Endothelial cell of umbilical vein (primary cell): ENCODE data around the gene CYFIP1. TPM values are rescaled to one million over a fixed set of nuclear protein-coding genes. Genes with fewer than 3 reads are reported as not detected.

Experiments
- BruUV-seq: library from RNA; stranded (reverse); fragments of 400-500 nt; replicated peaks from 2 replicates; lab custom pipeline; 2021; lab: Mats Ljungman, UMichigan
- CTCF ChIA-PET: fragments of 300-600, 350-600 bp; sonication (Branson Sonifier 250); formaldehyde crosslinking; loops from one replicate; lab custom pipeline; 2021; ENCODE audit warnings: antibody characterized with exemption, inconsistent platforms; lab: Charles Lee
- POLR2A ChIA-PET: fragments of 300-600, 350-600 bp; sonication (Branson Sonifier 250); formaldehyde crosslinking; loops from one replicate; lab custom pipeline; 2021; ENCODE audit warnings: antibody characterized with exemption, inconsistent platforms; lab: Charles Lee
- DNase-seq: peaks from one replicate; pipeline ENCODE4 v3.0.0-alpha.2; 2011; ENCODE audit warnings: low read depth, low spot score
- FAIRE-seq: peaks from 2 replicates; lab custom pipeline; 2011; peaks lifted over from hg19 to GRCh38; lab: Jason Lieb, UNC
- H2AFZ ChIP-seq: 2 replicates; pipeline ENCODE4 v1.6.0; 2012; ENCODE audit warnings: low read depth, low read length, control low read depth, inconsistent platforms
- H3K27ac ChIP-seq: 2 replicates; pipeline ENCODE4 v1.5.1; 2011; ENCODE audit warnings: low read depth, mild to moderate bottlenecking, control low read depth, low read length, moderate library complexity; ENCODE audit not compliant: insufficient read depth
- H3K27me3 ChIP-seq, 2 experiments: 2 replicates each; pipeline versions ENCODE4 v1.6.0 to v1.6.1; 2011; ENCODE audit warnings: low read length in 2 of 2, mixed read lengths in 1 of 2; ENCODE audit not compliant: control insufficient read depth in 2 of 2, insufficient read depth in 2 of 2
- H3K36me3 ChIP-seq, 2 experiments: 2 replicates in 1 of 2; 3 replicates in 1 of 2; pipeline ENCODE4 v1.5.1; 2011; ENCODE audit warnings: low read length in 2 of 2, mild to moderate bottlenecking in 1 of 2, moderate library complexity in 1 of 2; ENCODE audit not compliant: control insufficient read depth in 2 of 2, insufficient read depth in 2 of 2; ENCODE audit errors: extremely low read depth in 1 of 2
- H3K4me1 ChIP-seq: 3 replicates; pipeline ENCODE4 v1.5.1; 2011; ENCODE audit warnings: mild to moderate bottlenecking, low read length; ENCODE audit not compliant: control insufficient read depth, insufficient read depth; ENCODE audit errors: extremely low read depth
- H3K4me2 ChIP-seq: 2 replicates; pipeline ENCODE4 v1.6.1; 2011; ENCODE audit warnings: low read length, control low read depth, mixed read lengths; ENCODE audit not compliant: insufficient read depth
- H3K4me3 ChIP-seq, 3 experiments: fragments of 200-600 bp in 1 of 3; sonication (generic), shearing (Covaris generic) in 1 of 3; replicated peaks in 1 of 3; 2 replicates each; pipeline ENCODE4 v1.5.1; 2011 to 2016; ENCODE audit warnings: control low read depth in 3 of 3, low read length in 3 of 3, mild to moderate bottlenecking in 2 of 3, inconsistent platforms in 1 of 3, low read depth in 1 of 3, moderate library complexity in 1 of 3; ENCODE audit not compliant: insufficient read depth in 1 of 3
- H3K79me2 ChIP-seq: 2 replicates; pipeline ENCODE4 v1.6.0; 2012; ENCODE audit warnings: low read length, inconsistent platforms; ENCODE audit not compliant: control insufficient read depth, insufficient read depth
- H3K9ac ChIP-seq: replicated peaks from 2 replicates; pipeline ENCODE3; 2011; ENCODE audit warnings: low read length, control low read depth; ENCODE audit not compliant: insufficient read depth; ENCODE audit errors: extremely low read depth
- H3K9me1 ChIP-seq: replicated peaks from 3 replicates; pipeline ENCODE4 v1.6.0; 2011; ENCODE audit warnings: mild to moderate bottlenecking, low read length; ENCODE audit not compliant: control insufficient read depth, insufficient read depth; ENCODE audit errors: extremely low read depth
- H3K9me3 ChIP-seq: replicated peaks from 2 replicates; pipeline ENCODE4 v1.5.1; 2012; ENCODE audit warnings: low read length, inconsistent platforms; ENCODE audit not compliant: control insufficient read depth, insufficient read depth
- H4K20me1 ChIP-seq: replicated peaks from 2 replicates; pipeline ENCODE3; 2011; ENCODE audit warnings: mild to moderate bottlenecking, low read length; ENCODE audit not compliant: control insufficient read depth, insufficient read depth; ENCODE audit errors: extremely low read depth
- CTCF ChIP-seq, 2 donors: IDR thresholded peaks; 1 replicate in 1 of 2; 2 replicates in 1 of 2; pipeline ENCODE4 v1.5.1; 2011; ENCODE audit warnings: low read length in 2 of 2, mild to moderate bottlenecking in 2 of 2, moderate library complexity in 2 of 2, control low read depth in 1 of 2, inconsistent platforms in 1 of 2, low read depth in 1 of 2; ENCODE audit not compliant: insufficient read depth in 1 of 2; ENCODE audit errors: extremely low read depth in 1 of 2
- EZH2 ChIP-seq: IDR thresholded peaks from 2 replicates; pipeline ENCODE4 v1.6.1; 2012; ENCODE audit warnings: borderline replicate concordance, low read depth, mild to moderate bottlenecking, moderate library complexity, low read length, inconsistent platforms; ENCODE audit not compliant: severe bottlenecking
- JUN ChIP-seq: IDR thresholded peaks from 2 replicates; pipeline ENCODE4 v1.6.1; 2011; ENCODE audit warnings: borderline replicate concordance, low read depth; ENCODE audit not compliant: insufficient read length, insufficient read depth
- POLR2A ChIP-seq: IDR thresholded peaks from 2 replicates; pipeline ENCODE4 v1.6.1; 2012; ENCODE audit warnings: low read depth, mild to moderate bottlenecking, control low read depth, low read length
- dilution Hi-C: fragments of 300-500 bp; cut with MboI; formaldehyde crosslinking; loops from one replicate; pipeline ENCODE4 v1.15.0; 2019; ENCODE audit warnings: low sequenced_read_pairs; ENCODE audit not compliant: extremely low pct_ligation_motif_present
- intact Hi-C: fragments of 100-400 bp; cut with micrococcal nuclease; formaldehyde crosslinking; loops from one replicate; pipeline ENCODE4 v1.10.0; 2022
- polyA plus RNA-seq, 4 experiments: library from polyadenylated mRNA; depleted of rRNA in 3 of 4; stranded (reverse) in 3 of 4; unstranded in 1 of 4; fragments of >200 nt; gene quantifications; 2 replicates each; pipeline versions ENCODE4 v1.2.1 to v1.2.3, GENCODE V29; 2011 to 2012; ENCODE audit warnings: missing spikeins in 1 of 4
- total RNA-seq: library from RNA; stranded (reverse); gene quantifications from 2 replicates; pipeline ENCODE4 v1.2.3, GENCODE V29; 2021

Gene CYFIP1
- total and polyA plus RNA-seq, 2 donors (not counting 3 experiments of a cell fraction or from before 2014, with no cell fraction given): 81.4 to 158 TPM

- dilution Hi-C loops: no loop called here
- H3K9me3 ChIP-seq: no peaks in the 10 kb centered on the region
These were observed 37.8 kb downstream of the CYFIP1 start for GRCh38 chr15:22942306-22942855.

More at GRCh38 chr15:22942306-22942855, 37.8 kb downstream of the CYFIP1 start:
- no peaks in the 10 kb centered on the region for H4K20me1 ChIP-seq
- no peaks in the 10 kb centered on the region for H3K9me1 ChIP-seq
- ChIA-PET POLR2A (no interaction called here), CTCF (interaction anchor here (0.8 kb wide), 1 partner anchor 10 kb away, joined by 3 read pairs; no protein-coding TSS in a partner anchor)
- no peak overlapping the region for H3K27ac ChIP-seq
- FAIRE-seq (no peak), DNase-seq (no peak)
- no peak overlapping the region for H3K4me3 ChIP-seq
- H3K27me3 ChIP-seq: no peaks in the 10 kb centered on the region
- H3K9ac ChIP-seq: no peak overlapping the region
- intact Hi-C loops: no loop called here
- TF ChIP-seq EZH2 (no peak), POLR2A (no peak), JUN (no peak), CTCF (IDR thresholded peaks at IDR 0.05; ENCODE audit: extremely low read depth in 1 of 2, insufficient read depth in 1 of 2, low read depth in 1 of 2, low read length in 2 of 2) (no peak)
- no peaks in the 10 kb centered on the region for H3K4me1 ChIP-seq
- H3K36me3 ChIP-seq: peaks cover 17 to 27% of the 10 kb centered on the region in 2 experiments
- H2AFZ ChIP-seq: no peak overlapping the region
- H3K79me2 ChIP-seq: peaks cover 6% of the 10 kb centered on the region
- no peak overlapping the region for H3K4me2 ChIP-seq
- BruUV-seq: no TSS peak
